Naive B cell (primary cell): Measurements from ENCODE around the gene GLYATL1. TPM values are rescaled to one million over a fixed set of nuclear protein-coding genes. Genes with fewer than 3 reads are reported as not detected.

Experiments used
- ATAC-seq, 2 donors: fragments of 150-1000 bp; cut with Tn5 transposase; 2 replicates each; pipeline ENCODE4 v1.10.0; 2021; ENCODE audit warnings: low read depth in 2 of 2, mild to moderate bottlenecking in 2 of 2, moderate library complexity in 2 of 2
- DNase-seq: peaks from one replicate; pipeline ENCODE4 v3.0.0; 2022
- H3K27ac Mint-ChIP-seq, 6 donors: one replicate each; pipeline ENCODE4 v1.8.0; 2020 to 2022; ENCODE audit warnings: mild to moderate bottlenecking in 6 of 6, mixed read lengths in 6 of 6, moderate library complexity in 5 of 6, inconsistent platforms in 2 of 6
- H3K27me3 Mint-ChIP-seq, 3 donors: one replicate each; pipeline ENCODE4 v1.8.0; 2021 to 2022; ENCODE audit warnings: mixed read lengths in 3 of 3, mild to moderate bottlenecking in 1 of 3
- H3K36me3 Mint-ChIP-seq, 2 donors: one replicate each; pipeline ENCODE4 v1.8.0; 2020 to 2022; ENCODE audit warnings: mixed read lengths in 2 of 2, inconsistent platforms in 1 of 2, mild to moderate bottlenecking in 1 of 2
- H3K4me1 Mint-ChIP-seq, 3 donors: one replicate each; pipeline ENCODE4 v1.8.0; 2020 to 2022; ENCODE audit warnings: mixed read lengths in 3 of 3, inconsistent platforms in 1 of 3, mild to moderate bottlenecking in 1 of 3, moderate library complexity in 1 of 3
- H3K4me3 Mint-ChIP-seq, 8 donors: one replicate each; pipeline ENCODE4 v1.8.0; 2020 to 2022; ENCODE audit warnings: mild to moderate bottlenecking in 8 of 8, mixed read lengths in 8 of 8, moderate library complexity in 8 of 8, inconsistent platforms in 2 of 8
- H3K9me3 Mint-ChIP-seq, 7 donors: one replicate each; pipeline ENCODE4 v1.8.0; 2020 to 2022; ENCODE audit warnings: mixed read lengths in 7 of 7, mild to moderate bottlenecking in 5 of 7, inconsistent platforms in 2 of 7, moderate library complexity in 1 of 7
- polyA plus RNA-seq, 6 donors: library from polyadenylated mRNA; unstranded; fragments of 300-500 nt; fragmentation: Illumina TruSeq; gene quantifications; one replicate each; pipeline ENCODE4 v1.2.3, GENCODE V29; 2021; ENCODE audit warnings: low read depth in 6 of 6

GLYATL1 gene
- polyA plus RNA-seq, 6 donors from 2014 or later = 0.15 to 0.79 (median 0.31) TPM; not detected in 1

- no peak overlapping the region for H3K27ac Mint-ChIP-seq
- no peak overlapping the region for H3K4me3 Mint-ChIP-seq
- peaks cover 0 to 6% (median 0%) of the 10 kb centered on the region in 3 donors for H3K27me3 Mint-ChIP-seq
- no peak for ATAC-seq
- H3K9me3 Mint-ChIP-seq = no peaks in the 10 kb centered on the region
- H3K4me1 Mint-ChIP-seq = peaks cover 8 to 14% (median 12%) of the 10 kb centered on the region in 3 donors
- H3K36me3 Mint-ChIP-seq = no peaks in the 10 kb centered on the region
- DNase-seq = no peak
These were observed 8.4 kb upstream of the GLYATL1 start for GRCh38 chr11:58930926-58931325.

- no peaks in the 10 kb centered on the region for H3K4me1 Mint-ChIP-seq
- no peak overlapping the region for H3K4me3 Mint-ChIP-seq
- peak overlapping the region in 1 of 6 donors; percentile 79 for H3K27ac Mint-ChIP-seq
- DNase-seq (no peak), ATAC-seq (no peak)
- H3K9me3 Mint-ChIP-seq = no peaks in the 10 kb centered on the region
- no peaks in the 10 kb centered on the region for H3K36me3 Mint-ChIP-seq
- peaks cover 0 to 6% (median 0%) of the 10 kb centered on the region in 3 donors for H3K27me3 Mint-ChIP-seq
These were observed 5.6 kb upstream of the GLYATL1 start for GRCh38 chr11:58933661-58934060.

GRCh38 chr11:58934945-58935513 is 4.3 kb upstream of the GLYATL1 start:
- H3K4me1 Mint-ChIP-seq = no peaks in the 10 kb centered on the region
- DNase-seq (no peak), ATAC-seq (no peak)
- no peak overlapping the region for H3K4me3 Mint-ChIP-seq
- no peaks in the 10 kb centered on the region for H3K9me3 Mint-ChIP-seq
- no peaks in the 10 kb centered on the region for H3K36me3 Mint-ChIP-seq
- peak overlapping the region in 2 of 6 donors; percentile 4 to 47 for H3K27ac Mint-ChIP-seq
- peaks cover 0 to 6% (median 0%) of the 10 kb centered on the region in 3 donors for H3K27me3 Mint-ChIP-seq

GRCh38 chr11:58938398-58938797 is 890 bp upstream of the GLYATL1 start:
- Mint-ChIP-seq H3K4me3 (no peak overlapping the region), H3K27ac (no peak overlapping the region), H3K4me1 (no peaks in the 10 kb centered on the region), H3K36me3 (peaks cover 8 to 14% of the 10 kb centered on the region in 2 donors), H3K9me3 (peaks cover 0 to 4% (median 2%) of the 10 kb centered on the region in 7 donors), H3K27me3 (peaks cover 0 to 8% (median 6%) of the 10 kb centered on the region in 3 donors)
- DNase-seq (no peak), ATAC-seq (no peak)

GRCh38 chr11:58940028-58940427 is 740 bp downstream of the GLYATL1 start:
- no peak for ATAC-seq

GRCh38 chr11:58941838-58942237 is 2.5 kb downstream of the GLYATL1 start:
- peaks cover 8 to 14% of the 10 kb centered on the region in 2 donors for H3K36me3 Mint-ChIP-seq
- no peak overlapping the region for H3K4me3 Mint-ChIP-seq
- H3K9me3 Mint-ChIP-seq = peaks cover 0 to 4% (median 2%) of the 10 kb centered on the region in 7 donors
- no peak for ATAC-seq
- no peak overlapping the region for H3K27ac Mint-ChIP-seq
- peaks cover 0 to 8% (median 6%) of the 10 kb centered on the region in 3 donors for H3K27me3 Mint-ChIP-seq
- H3K4me1 Mint-ChIP-seq = no peaks in the 10 kb centered on the region
- no peak for DNase-seq

More at GRCh38 chr11:58940028-58940427, 740 bp downstream of the GLYATL1 start:
- DNase-seq = no peak
- Mint-ChIP-seq H3K9me3 (peaks cover 0 to 4% (median 2%) of the 10 kb centered on the region in 7 donors), H3K4me3 (no peak overlapping the region), H3K27me3 (peaks cover 0 to 8% (median 6%) of the 10 kb centered on the region in 3 donors), H3K4me1 (no peaks in the 10 kb centered on the region), H3K27ac (no peak overlapping the region), H3K36me3 (peaks cover 8 to 14% of the 10 kb centered on the region in 2 donors)

- no peak overlapping the region for H3K27ac Mint-ChIP-seq
- no peaks in the 10 kb centered on the region for H3K4me1 Mint-ChIP-seq
- no peak overlapping the region for H3K4me3 Mint-ChIP-seq
- H3K27me3 Mint-ChIP-seq = peaks cover 0 to 8% (median 6%) of the 10 kb centered on the region in 3 donors
- peaks cover 0 to 3% (median 2%) of the 10 kb centered on the region in 7 donors for H3K9me3 Mint-ChIP-seq
- no peak for ATAC-seq
- no peak for DNase-seq
- peaks cover 8 to 19% of the 10 kb centered on the region in 2 donors for H3K36me3 Mint-ChIP-seq
These were observed 6.4 kb downstream of the GLYATL1 start for GRCh38 chr11:58945663-58946062.

GRCh38 chr11:58949184-58949583 is 9.9 kb downstream of the GLYATL1 start:
- no peaks in the 10 kb centered on the region for H3K4me1 Mint-ChIP-seq
- H3K4me3 Mint-ChIP-seq = no peak overlapping the region
- peaks cover 9 to 12% of the 10 kb centered on the region in 2 donors for H3K36me3 Mint-ChIP-seq
- DNase-seq (no peak), ATAC-seq (no peak)
- H3K27ac Mint-ChIP-seq = no peak overlapping the region
- H3K9me3 Mint-ChIP-seq = no peaks in the 10 kb centered on the region
- H3K27me3 Mint-ChIP-seq = peaks cover 0 to 9% (median 0%) of the 10 kb centered on the region in 3 donors

GRCh38 chr11:58957922-58958321 is 18.6 kb downstream of the GLYATL1 start:
- H3K9me3 Mint-ChIP-seq = no peaks in the 10 kb centered on the region
- peak overlapping the region in 1 of 6 donors; percentile 40 for H3K27ac Mint-ChIP-seq
- ATAC-seq = no peak
- no peak for DNase-seq
- H3K27me3 Mint-ChIP-seq = peaks cover 0 to 9% (median 0%) of the 10 kb centered on the region in 3 donors
- peaks cover 3 to 6% (median 4%) of the 10 kb centered on the region in 3 donors for H3K4me1 Mint-ChIP-seq
- H3K36me3 Mint-ChIP-seq = peaks cover 0 to 12% of the 10 kb centered on the region in 2 donors
- H3K4me3 Mint-ChIP-seq = no peak overlapping the region

- peak; percentile 69 to 90 for ATAC-seq
- peaks cover 0 to 7% of the 10 kb centered on the region in 2 donors for H3K36me3 Mint-ChIP-seq
These were observed 19.2 kb downstream of the GLYATL1 start for GRCh38 chr11:58958500-58958899.

GRCh38 chr11:58963551-58964104 is 24.3 kb downstream of the GLYATL1 start:
- Mint-ChIP-seq H3K9me3 (no peaks in the 10 kb centered on the region), H3K4me1 (peaks cover under 1 to 2% (median under 1%) of the 10 kb centered on the region in 3 donors), H3K36me3 (peaks cover 17 to 19% of the 10 kb centered on the region in 2 donors), H3K27ac (peak overlapping the region in 3 of 6 donors; percentile 44 to 83 (median 76)), H3K4me3 (peak overlapping the region in 1 of 8 donors; percentile 35), H3K27me3 (no peaks in the 10 kb centered on the region)
- ATAC-seq (no peak), DNase-seq (no peak)

More at GRCh38 chr11:58958500-58958899, 19.2 kb downstream of the GLYATL1 start:
- peaks cover 0 to 6% (median 0%) of the 10 kb centered on the region in 3 donors for H3K27me3 Mint-ChIP-seq
- H3K27ac Mint-ChIP-seq = peak overlapping the region in 4 of 6 donors; percentile 23 to 94 (median 82)
- no peaks in the 10 kb centered on the region for H3K9me3 Mint-ChIP-seq
- peaks cover 3 to 6% (median 4%) of the 10 kb centered on the region in 3 donors for H3K4me1 Mint-ChIP-seq
- peak; percentile 70 for DNase-seq
- no peak overlapping the region for H3K4me3 Mint-ChIP-seq

- H3K27ac Mint-ChIP-seq = no peak overlapping the region
- no peaks in the 10 kb centered on the region for H3K27me3 Mint-ChIP-seq
- H3K4me3 Mint-ChIP-seq = no peak overlapping the region
- no peak for DNase-seq
- peaks cover 0 to 3% (median 0%) of the 10 kb centered on the region in 7 donors for H3K9me3 Mint-ChIP-seq
- H3K4me1 Mint-ChIP-seq = no peaks in the 10 kb centered on the region
- peaks cover 19 to 28% of the 10 kb centered on the region in 2 donors for H3K36me3 Mint-ChIP-seq
- no peak for ATAC-seq
These were observed 26.1 kb downstream of the GLYATL1 start for GRCh38 chr11:58965246-58965985.

GRCh38 chr11:58968251-58968711 is 29.0 kb downstream of the GLYATL1 start:
- DNase-seq (no peak), ATAC-seq (no peak)
- Mint-ChIP-seq H3K36me3 (peaks cover 27 to 38% of the 10 kb centered on the region in 2 donors), H3K27ac (no peak overlapping the region), H3K4me1 (peaks cover 0 to under 1% (median 0%) of the 10 kb centered on the region in 3 donors), H3K27me3 (no peaks in the 10 kb centered on the region), H3K4me3 (no peak overlapping the region), H3K9me3 (peaks cover 0 to 11% (median 3%) of the 10 kb centered on the region in 7 donors)
